Measurements from ENCODE around the gene EPB41L4A.

The EPB41L4A gene

GRCh38 chr5:112156211-112156610, 262.9 kb downstream of the EPB41L4A start:
- no peak for DNase-seq (ENCODE audit: low read depth)

GRCh38 chr5:112154940-112155686, 264.0 kb downstream of the EPB41L4A start:
- no peak for DNase-seq (ENCODE audit: low read depth)

GRCh38 chr5:112149727-112150126, 269.4 kb downstream of the EPB41L4A start:
- DNase-seq (ENCODE audit: low read depth) = no peak

- DNase-seq (ENCODE audit: low read depth) = peak; percentile 62
Measured at GRCh38 chr5:112146323-112147226, 272.5 kb downstream of the EPB41L4A start.

GRCh38 chr5:112143690-112144089, 275.4 kb downstream of the EPB41L4A start:
- DNase-seq (ENCODE audit: low read depth) = no peak

GRCh38 chr5:112142769-112143270, 276.3 kb downstream of the EPB41L4A start:
- no peak for DNase-seq (ENCODE audit: low read depth)

GRCh38 chr5:112141582-112141981, 277.5 kb downstream of the EPB41L4A start:
- DNase-seq (ENCODE audit: low read depth) = no peak

GRCh38 chr5:112138526-112138925, 280.6 kb downstream of the EPB41L4A start:
- no peak for DNase-seq (ENCODE audit: low read depth)

GRCh38 chr5:112136773-112137172, 282.3 kb downstream of the EPB41L4A start:
- DNase-seq (ENCODE audit: low read depth) = no peak

- no peak for DNase-seq (ENCODE audit: low read depth)
Measured at GRCh38 chr5:112127861-112128260, 291.2 kb downstream of the EPB41L4A start.

GRCh38 chr5:112126982-112127381, 292.1 kb downstream of the EPB41L4A start:
- no peak for DNase-seq (ENCODE audit: low read depth)

- no peak for DNase-seq (ENCODE audit: low read depth)
Measured at GRCh38 chr5:112125903-112126302, 293.2 kb downstream of the EPB41L4A start.

- DNase-seq (ENCODE audit: low read depth) = no peak
Measured at GRCh38 chr5:112124788-112125187, 294.3 kb downstream of the EPB41L4A start.

- DNase-seq (ENCODE audit: low read depth) = no peak
Measured at GRCh38 chr5:112123086-112123485, 296.0 kb downstream of the EPB41L4A start.

- no peak for DNase-seq (ENCODE audit: low read depth)
Measured at GRCh38 chr5:112122353-112122752, 296.7 kb downstream of the EPB41L4A start.

- no peak for DNase-seq (ENCODE audit: low read depth)
Measured at GRCh38 chr5:112121258-112121657, 297.8 kb downstream of the EPB41L4A start.

- DNase-seq (ENCODE audit: low read depth) = no peak
Measured at GRCh38 chr5:112119969-112120368, 299.1 kb downstream of the EPB41L4A start.

GRCh38 chr5:112119508-112119907, 299.6 kb downstream of the EPB41L4A start:
- no peak for DNase-seq (ENCODE audit: low read depth)

- DNase-seq (ENCODE audit: low read depth) = no peak
Measured at GRCh38 chr5:112117551-112117950, 301.5 kb downstream of the EPB41L4A start.

GRCh38 chr5:112116371-112116770, 302.7 kb downstream of the EPB41L4A start:
- DNase-seq (ENCODE audit: low read depth) = no peak

GRCh38 chr5:112113565-112113964, 305.5 kb downstream of the EPB41L4A start:
- DNase-seq (ENCODE audit: low read depth) = no peak

Measured in HS-27A (cell line).